GM18517 (cell line): ENCODE measurements around the gene MED6.

ENCODE experiments used
- ATAC-seq: cut with Tn5 transposase; IDR thresholded peaks from one replicate; pipeline ENCODE4 v1.9.1; 2021; ENCODE audit warnings: mild to moderate bottlenecking, moderate library complexity; ENCODE audit not compliant: unreplicated experiment

The MED6 gene

GRCh38 chr14:70600382-70601157 is at the start of gene MED6:
Gene MED6, minus strand, starts transcription at chr14:70600655. Its CDS starts 18 bp downstream, at chr14:70600637.
- ATAC-seq: peak; percentile 75

GRCh38 chr14:70649803-70650202 is 49.3 kb upstream of the MED6 start:
- ATAC-seq: no peak

GRCh38 chr14:70648346-70648745 is 47.9 kb upstream of the MED6 start:
- ATAC-seq: no peak

GRCh38 chr14:70646705-70647104 is 46.2 kb upstream of the MED6 start:
- ATAC-seq: no peak

- no peak for ATAC-seq
These were observed 45.4 kb upstream of the MED6 start for GRCh38 chr14:70645892-70646291.

GRCh38 chr14:70643967-70644366 is 43.5 kb upstream of the MED6 start:
- no peak for ATAC-seq

GRCh38 chr14:70642303-70643235 is 42.1 kb upstream of the MED6 start:
- no peak for ATAC-seq

- ATAC-seq: no peak
These were observed 41.3 kb upstream of the MED6 start, which contains the start of gene TTC9 for GRCh38 chr14:70641548-70642302. Gene TTC9, plus strand, starts transcription at chr14:70641916. Its CDS starts 214 bp downstream, at chr14:70642130.

GRCh38 chr14:70640938-70641547 is 40.6 kb upstream of the MED6 start:
- peak; percentile 58 for ATAC-seq

- ATAC-seq: no peak
These were observed 38.0 kb upstream of the MED6 start for GRCh38 chr14:70638416-70638815.

- ATAC-seq: no peak
These were observed 35.6 kb upstream of the MED6 start for GRCh38 chr14:70635971-70636595.

- ATAC-seq: no peak
These were observed 31.5 kb upstream of the MED6 start for GRCh38 chr14:70631948-70632347.

GRCh38 chr14:70624972-70625371 is 24.5 kb upstream of the MED6 start:
- no peak for ATAC-seq

- no peak for ATAC-seq
These were observed 21.8 kb upstream of the MED6 start for GRCh38 chr14:70622111-70622712.

GRCh38 chr14:70619708-70620107 is 19.3 kb upstream of the MED6 start:
- ATAC-seq: no peak

GRCh38 chr14:70618314-70618713 is 17.9 kb upstream of the MED6 start:
- no peak for ATAC-seq

GRCh38 chr14:70616646-70617045 is 16.2 kb upstream of the MED6 start:
- no peak for ATAC-seq

GRCh38 chr14:70611216-70611615 is 10.8 kb upstream of the MED6 start:
- ATAC-seq: no peak

GRCh38 chr14:70602254-70602653 is 1.8 kb upstream of the MED6 start:
- ATAC-seq: no peak

GRCh38 chr14:70601162-70601561 is 707 bp upstream of the MED6 start:
- ATAC-seq: no peak
